B cell (primary cell): Measurements from ENCODE around the gene SAP130. TPM values are rescaled to one million over a fixed set of nuclear protein-coding genes. Genes with fewer than 3 reads are reported as not detected.

Source experiments
- ATAC-seq: fragments of 200-7000 bp; cut with Tn5 transposase; one replicate; pipeline ENCODE4 v1.10.0; 2021; ENCODE audit warnings: low read depth, mild to moderate bottlenecking, moderate number of reproducible peaks, moderate library complexity
- CTCF ChIA-PET: fragments of 350-600 bp; sonication (Branson Sonifier 250); formaldehyde crosslinking; loops from one replicate; lab custom pipeline; 2021; ENCODE audit warnings: antibody characterized with exemption, inconsistent platforms; lab: Charles Lee
- POLR2A ChIA-PET: fragments of 350-600 bp; sonication (Branson Sonifier 250); formaldehyde crosslinking; loops from one replicate; lab custom pipeline; 2021; ENCODE audit warnings: antibody characterized with exemption; lab: Charles Lee
- DNase-seq: peaks from one replicate; pipeline ENCODE4 v3.0.0; 2013
- H2AFZ ChIP-seq: 2 replicates; pipeline ENCODE4 v1.6.1; 2012; ENCODE audit warnings: mild to moderate bottlenecking, low read depth, low read length; ENCODE audit not compliant: insufficient read depth, poor library complexity, severe bottlenecking
- H3K27ac ChIP-seq, 2 donors: 1 replicate in 1 of 2; 2 replicates in 1 of 2; pipeline ENCODE4 v1.5.1; 2012 to 2013; ENCODE audit warnings: low read length in 2 of 2, mild to moderate bottlenecking in 2 of 2, moderate library complexity in 1 of 2
- H3K27me3 ChIP-seq, 4 experiments: fragments of 200-600 bp in 1 of 4; sonication (generic) in 1 of 4; replicated peaks in 1 of 4; 1 replicate in 2 of 4; 2 replicates in 2 of 4; pipeline versions ENCODE4 v1.6.1 to v1.7.0; 2013 to 2016; ENCODE audit warnings: low read length in 3 of 4, mild to moderate bottlenecking in 2 of 4, mixed read lengths in 1 of 4, moderate library complexity in 1 of 4; ENCODE audit not compliant: insufficient read depth in 4 of 4, control insufficient read depth in 3 of 4; ENCODE audit errors: control extremely low read depth in 1 of 4
- H3K36me3 ChIP-seq, 2 experiments: replicated peaks in 1 of 2; 1 replicate in 1 of 2; 2 replicates in 1 of 2; pipeline versions ENCODE4 v1.6.1 to v1.7.1; 2013; ENCODE audit warnings: low read length in 1 of 2; ENCODE audit not compliant: insufficient read depth in 2 of 2, control insufficient read depth in 1 of 2; ENCODE audit errors: control extremely low read depth in 1 of 2, extremely low read depth in 1 of 2
- H3K4me1 ChIP-seq, 2 donors: fragments of 200-600 bp in 1 of 2; sonication (generic) in 1 of 2; 1 replicate in 1 of 2; 2 replicates in 1 of 2; pipeline versions ENCODE4 v1.5.1 to v1.6.1; 2013 to 2017; ENCODE audit warnings: low read length in 2 of 2; ENCODE audit not compliant: control insufficient read depth in 2 of 2, insufficient read depth in 2 of 2
- H3K4me2 ChIP-seq: replicated peaks from 2 replicates; pipeline ENCODE3; 2012; ENCODE audit warnings: mild to moderate bottlenecking, low read depth, low read length; ENCODE audit not compliant: poor library complexity, severe bottlenecking
- H3K4me3 ChIP-seq, 5 experiments: fragments of 200-600 bp in 1 of 5; sonication (generic) in 1 of 5; 1 replicate in 3 of 5; 2 replicates in 2 of 5; pipeline versions ENCODE4 v1.5.1 to v1.7.0; 2011 to 2016; ENCODE audit warnings: low read length in 4 of 5, mild to moderate bottlenecking in 4 of 5, low read depth in 2 of 5, control low read depth in 1 of 5, moderate library complexity in 1 of 5; ENCODE audit not compliant: insufficient read depth in 1 of 5; ENCODE audit errors: control extremely low read depth in 1 of 5, extremely low read depth in 1 of 5
- H3K79me2 ChIP-seq: fragments of 200-600 bp; sonication (generic); one replicate; pipeline ENCODE4 v1.6.0; 2016; ENCODE audit warnings: low read length; ENCODE audit not compliant: control insufficient read depth, insufficient read depth
- H3K9ac ChIP-seq: fragments of 200-600 bp; sonication (generic); 2 replicates; pipeline ENCODE4 v1.6.1; 2017; ENCODE audit warnings: mild to moderate bottlenecking, low read length, moderate library complexity
- H3K9me3 ChIP-seq, 3 donors: one replicate each; pipeline versions ENCODE4 v1.6.1 to v1.7.1; 2013; ENCODE audit warnings: low read length in 2 of 3; ENCODE audit not compliant: control insufficient read depth in 2 of 3, insufficient read depth in 1 of 3; ENCODE audit errors: control extremely low read depth in 1 of 3
- H4K20me1 ChIP-seq: 2 replicates; pipeline ENCODE4 v1.6.0; 2012; ENCODE audit warnings: mild to moderate bottlenecking, low read length; ENCODE audit not compliant: insufficient read depth, control insufficient read depth, poor library complexity, severe bottlenecking
- H3K27ac Mint-ChIP-seq: one replicate; pipeline ENCODE4 v1.8.0; 2021; ENCODE audit warnings: mixed read lengths
- H3K27me3 Mint-ChIP-seq: one replicate; pipeline ENCODE4 v1.8.0; 2021; ENCODE audit warnings: mixed read lengths
- H3K4me1 Mint-ChIP-seq: one replicate; pipeline ENCODE4 v1.8.0; 2021; ENCODE audit warnings: mixed read lengths
- H3K4me3 Mint-ChIP-seq: one replicate; pipeline ENCODE4 v1.8.0; 2021; ENCODE audit warnings: mixed read lengths
- H3K9me3 Mint-ChIP-seq: one replicate; pipeline ENCODE4 v1.8.0; 2022; ENCODE audit warnings: mixed read lengths; ENCODE audit not compliant: insufficient read depth
- CTCF ChIP-seq: fragments of 200-600 bp; IDR thresholded peaks from one replicate; pipeline ENCODE4 v1.8.0; 2022; ENCODE audit warnings: antibody characterized with exemption, mild to moderate bottlenecking
- EZH2 ChIP-seq: IDR thresholded peaks from 2 replicates; pipeline ENCODE4 v1.6.1; 2012; ENCODE audit warnings: borderline replicate concordance, low read depth, mild to moderate bottlenecking, moderate library complexity, low read length; ENCODE audit not compliant: insufficient read depth, poor library complexity, severe bottlenecking
- WGBS: methylation state at CpG from one replicate; pipeline ENCODE4 v1.1.5; 2013; ENCODE audit warnings: missing lambda C conversion rate; ENCODE audit not compliant: insufficient coverage; 5-methylcytosine and 5-hydroxymethylcytosine counted together
- intact Hi-C: fragments of 100-400 bp; cut with micrococcal nuclease; formaldehyde crosslinking; loops from one replicate; pipeline ENCODE4 v1.10.0; 2022
- polyA plus RNA-seq: library from polyadenylated mRNA; depleted of rRNA; stranded (reverse); fragments of >200 nt; gene quantifications from 2 replicates; pipeline ENCODE4 v1.2.3, GENCODE V29; 2012
- total RNA-seq, 2 donors: library from RNA; stranded (reverse); fragments of 120-200 nt in 1 of 2; gene quantifications; 1 replicate in 1 of 2; 2 replicates in 1 of 2; pipeline versions ENCODE4 v1.2.3 to v1.2.4, GENCODE V29; 2013 to 2022

The SAP130 gene
- total and polyA plus RNA-seq, 2 donors (not counting 1 experiment from before 2014, with no cell fraction given), result 13.4 to 40.1 TPM

- ChIA-PET CTCF (no interaction called here), POLR2A (no interaction called here)
- no peak for ATAC-seq
- Mint-ChIP-seq H3K27me3 (peaks cover 32% of the 10 kb centered on the region), H3K4me3 (no peak overlapping the region), H3K9me3 (peaks cover 7% of the 10 kb centered on the region), H3K27ac (no peak overlapping the region), H3K4me1 (no peaks in the 10 kb centered on the region)
- no peak overlapping the region for H2AFZ ChIP-seq
- no peak for DNase-seq
- TF ChIP-seq CTCF, result no peak
- TF ChIP-seq EZH2, result no peak
- no peaks in the 10 kb centered on the region for H3K4me1 ChIP-seq
- peaks cover 0 to 14% (median 1%) of the 10 kb centered on the region in 4 experiments for H3K27me3 ChIP-seq
- no peak overlapping the region for H3K9ac ChIP-seq
- H3K9me3 ChIP-seq, result peaks cover 6 to 36% (median 34%) of the 10 kb centered on the region in 3 donors
- intact Hi-C loops, result no loop called here
- WGBS, result 80% methylated on average over 1 of the region's 3 CpGs
- no peak overlapping the region for H3K4me3 ChIP-seq
- H3K27ac ChIP-seq, result no peak overlapping the region
- no peaks in the 10 kb centered on the region for H4K20me1 ChIP-seq
- H3K79me2 ChIP-seq, result no peaks in the 10 kb centered on the region
- H3K36me3 ChIP-seq, result no peaks in the 10 kb centered on the region
- H3K4me2 ChIP-seq, result no peak overlapping the region
Measured at GRCh38 chr2:128038411-128038810, 10.6 kb upstream of the SAP130 start.

GRCh38 chr2:128037649-128038048 is 9.8 kb upstream of the SAP130 start:
- peaks cover 10% of the 10 kb centered on the region for H3K9me3 Mint-ChIP-seq
- H3K27ac Mint-ChIP-seq, result no peak overlapping the region
- no peaks in the 10 kb centered on the region for H3K4me1 ChIP-seq
- H3K27me3 Mint-ChIP-seq, result peaks cover 37% of the 10 kb centered on the region
- no peak overlapping the region for H3K4me3 ChIP-seq
- no peak for ATAC-seq
- peaks cover 0 to 14% (median 1%) of the 10 kb centered on the region in 4 experiments for H3K27me3 ChIP-seq
- H3K4me1 Mint-ChIP-seq, result no peaks in the 10 kb centered on the region
- H3K4me2 ChIP-seq, result no peak overlapping the region
- H3K27ac ChIP-seq, result no peak overlapping the region
- no peak for DNase-seq
- H3K79me2 ChIP-seq, result no peaks in the 10 kb centered on the region
- intact Hi-C loops, result no loop called here
- no peaks in the 10 kb centered on the region for H3K36me3 ChIP-seq
- H3K4me3 Mint-ChIP-seq, result no peak overlapping the region
- H3K9ac ChIP-seq, result no peak overlapping the region
- no peak for TF ChIP-seq EZH2
- TF ChIP-seq CTCF, result no peak
- H3K9me3 ChIP-seq, result peaks cover 6 to 31% (median 28%) of the 10 kb centered on the region in 3 donors
- H2AFZ ChIP-seq, result no peak overlapping the region
- H4K20me1 ChIP-seq, result no peaks in the 10 kb centered on the region
- 94% methylated on average over 2 of the region's 5 CpGs for WGBS
- ChIA-PET CTCF (no interaction called here), POLR2A (no interaction called here)
